Testis (tissue), 3 donors: Measurements from ENCODE around the gene CST9. TPM values are rescaled to one million over a fixed set of nuclear protein-coding genes. Genes with fewer than 3 reads are reported as not detected.

ENCODE experiments used
- DNase-seq: peaks from one replicate; pipeline ENCODE4 v3.0.0-alpha.2; 2019
- H3K27ac ChIP-seq, 2 donors: fragments of 200-600 bp; sonication (generic); one replicate each; pipeline ENCODE4 v1.5.1; 2019
- H3K27me3 ChIP-seq: fragments of 200-600 bp; sonication (generic); one replicate; pipeline ENCODE4 v1.5.1; 2019
- H3K36me3 ChIP-seq: fragments of 200-600 bp; sonication (generic); one replicate; pipeline ENCODE4 v1.5.1; 2017; ENCODE audit warnings: low read depth; ENCODE audit errors: missing control alignments
- H3K4me1 ChIP-seq: fragments of 200-600 bp; sonication (generic); one replicate; pipeline ENCODE4 v1.5.1; 2019
- H3K4me3 ChIP-seq, 2 donors: fragments of 200-600 bp; sonication (generic); one replicate each; pipeline ENCODE4 v1.5.1; 2017 to 2019
- H3K9me3 ChIP-seq: fragments of 200-600 bp; sonication (generic); one replicate; pipeline ENCODE4 v1.5.1; 2017
- POLR2A ChIP-seq: fragments of 450-650 bp; IDR thresholded peaks from one replicate; pipeline ENCODE4 v1.6.1; 2017; ENCODE audit warnings: antibody characterized with exemption, mild to moderate bottlenecking, moderate library complexity
- WGBS, 2 donors: methylation state at CpG; one replicate each; pipeline ENCODE4 v1.1.5; 2018; 5-methylcytosine and 5-hydroxymethylcytosine counted together
- intact Hi-C: fragments of 100-400 bp; cut with DNase I; formaldehyde crosslinking; loops from one replicate; pipeline ENCODE4 v1.15.1; 2023; ENCODE audit warnings: low total_unique reads
- polyA plus RNA-seq: library from polyadenylated mRNA; stranded (reverse); fragments of 350-450 nt; fragmentation: Illumina TruSeq; extraction: RNeasy Lipid Tissue Mini Kit (QIAGEN cat#74804); gene quantifications from one replicate; pipeline ENCODE4 v1.2.3, GENCODE V29; 2014; ENCODE audit warnings: low read depth, low replicate concordance; ENCODE audit not compliant: insufficient read depth
- total RNA-seq, 2 donors: library from RNA; depleted of rRNA; stranded (reverse); fragments of >200 nt; gene quantifications; one replicate each; pipeline ENCODE4 v1.2.3, GENCODE V29; 2016
- TF ChIP-seq, protein P1 (sequence below), 3 experiments: fragments of 450-650 bp in 2 of 3; fragments of 200-600 bp in 1 of 3; sonication (generic) in 1 of 3; IDR thresholded peaks; one replicate each; pipeline ENCODE4 v1.5.1; 2016 to 2019; ENCODE audit warnings: antibody characterized with exemption in 3 of 3, mild to moderate bottlenecking in 2 of 3, moderate library complexity in 1 of 3

The CST9 gene
- total and polyA plus RNA-seq, 3 donors from 2014 or later: 0.19 TPM; not detected in 2

DNA sequence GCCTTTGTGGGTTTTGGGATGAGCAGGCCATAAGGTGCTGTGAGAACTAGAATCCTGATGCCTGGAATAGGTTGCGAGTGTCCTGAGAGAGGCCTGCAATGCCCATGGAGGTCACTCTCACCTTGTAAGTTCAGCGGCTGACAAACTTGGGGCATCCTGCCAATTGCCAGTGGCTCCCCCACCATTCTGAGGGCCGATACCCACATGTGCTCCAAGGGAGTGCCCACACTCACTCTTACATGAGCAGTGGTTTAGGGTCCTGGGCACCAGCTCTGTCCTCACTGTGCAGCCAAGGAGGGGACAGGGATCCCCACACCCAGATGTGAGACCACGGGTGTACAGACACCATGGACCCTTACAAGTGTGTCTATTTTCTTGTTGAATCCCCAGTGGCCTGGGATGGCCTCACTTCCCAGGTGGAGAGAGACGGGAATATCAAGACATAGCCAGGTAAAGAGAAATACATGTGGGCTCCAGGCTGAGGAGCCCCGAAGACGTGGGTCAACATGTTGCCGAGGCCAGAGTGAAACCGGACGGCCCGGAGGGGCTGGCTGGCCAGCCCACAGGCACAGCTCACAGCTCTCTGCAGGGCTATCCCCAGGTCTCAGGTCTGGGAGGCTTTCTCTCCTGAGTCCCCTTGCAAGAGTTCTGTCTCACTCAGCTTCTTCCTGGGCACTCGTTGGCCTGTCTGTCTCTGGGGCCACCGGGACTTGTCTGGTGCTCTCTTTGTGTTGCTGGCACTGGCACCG is 2.0 kb upstream of the CST9 start:
- no peak for DNase-seq
- intact Hi-C loops: loop anchor here (10.0 kb wide), 1 partner anchor 163 kb away; no protein-coding TSS in a partner anchor
- H3K36me3 ChIP-seq: no peaks in the 10 kb centered on the region
- WGBS, 2 donors: 89 to 93% methylated on average over 9 to 14 of the region's 14 CpGs
- no peaks in the 10 kb centered on the region for H3K27me3 ChIP-seq
- H3K4me1 ChIP-seq: peaks cover 6% of the 10 kb centered on the region
- H3K9me3 ChIP-seq: no peaks in the 10 kb centered on the region
- H3K27ac ChIP-seq: no peak overlapping the region
- no peak for TF ChIP-seq POLR2A
- TF ChIP-seq, protein P1, sequence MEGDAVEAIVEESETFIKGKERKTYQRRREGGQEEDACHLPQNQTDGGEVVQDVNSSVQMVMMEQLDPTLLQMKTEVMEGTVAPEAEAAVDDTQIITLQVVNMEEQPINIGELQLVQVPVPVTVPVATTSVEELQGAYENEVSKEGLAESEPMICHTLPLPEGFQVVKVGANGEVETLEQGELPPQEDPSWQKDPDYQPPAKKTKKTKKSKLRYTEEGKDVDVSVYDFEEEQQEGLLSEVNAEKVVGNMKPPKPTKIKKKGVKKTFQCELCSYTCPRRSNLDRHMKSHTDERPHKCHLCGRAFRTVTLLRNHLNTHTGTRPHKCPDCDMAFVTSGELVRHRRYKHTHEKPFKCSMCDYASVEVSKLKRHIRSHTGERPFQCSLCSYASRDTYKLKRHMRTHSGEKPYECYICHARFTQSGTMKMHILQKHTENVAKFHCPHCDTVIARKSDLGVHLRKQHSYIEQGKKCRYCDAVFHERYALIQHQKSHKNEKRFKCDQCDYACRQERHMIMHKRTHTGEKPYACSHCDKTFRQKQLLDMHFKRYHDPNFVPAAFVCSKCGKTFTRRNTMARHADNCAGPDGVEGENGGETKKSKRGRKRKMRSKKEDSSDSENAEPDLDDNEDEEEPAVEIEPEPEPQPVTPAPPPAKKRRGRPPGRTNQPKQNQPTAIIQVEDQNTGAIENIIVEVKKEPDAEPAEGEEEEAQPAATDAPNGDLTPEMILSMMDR (IDR thresholded peaks at IDR 0.05): no peak
- no peak overlapping the region for H3K4me3 ChIP-seq

DNA sequence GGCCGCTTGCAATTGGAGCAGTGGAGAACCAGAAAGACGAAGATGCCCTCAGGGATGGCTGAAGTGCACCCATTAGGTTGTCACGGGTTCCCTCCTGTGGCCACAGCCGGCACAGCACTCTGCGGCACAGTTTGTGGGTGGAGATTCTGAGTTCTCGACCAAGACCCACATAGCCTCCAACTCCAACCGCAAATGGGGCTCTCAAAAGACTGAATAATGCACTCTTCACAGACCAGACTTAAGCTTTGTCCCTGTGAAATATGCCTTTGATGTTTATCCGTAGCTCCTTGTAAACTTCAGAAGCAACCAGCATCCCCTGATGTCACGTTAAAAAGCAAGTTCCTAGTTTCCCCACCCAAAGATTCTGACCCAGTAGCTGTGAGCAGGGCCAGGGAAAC is 934 bp upstream of the CST9 start:
- peaks cover 3% of the 10 kb centered on the region for H3K4me1 ChIP-seq
- 22 to 40% methylated on average over 3 to 9 of the region's 9 CpGs for WGBS, 2 donors
- TF ChIP-seq, protein P1 (IDR thresholded peaks at IDR 0.05): peak; percentile 73 to 84 (median 79)
- no peak for TF ChIP-seq POLR2A

GRCh38 chr20:23604306-23604705 is 1.4 kb downstream of the CST9 start:
- no peaks in the 10 kb centered on the region for H3K36me3 ChIP-seq
- no peak overlapping the region for H3K27ac ChIP-seq
- no peaks in the 10 kb centered on the region for H3K27me3 ChIP-seq
- H3K4me3 ChIP-seq: no peak overlapping the region
- peaks cover 3% of the 10 kb centered on the region for H3K4me1 ChIP-seq
- no peak for TF ChIP-seq POLR2A
- TF ChIP-seq, protein P1 (IDR thresholded peaks at IDR 0.05): no peak
- H3K9me3 ChIP-seq: no peaks in the 10 kb centered on the region
- intact Hi-C loops: loop anchor here (10.0 kb wide), 1 partner anchor 160 kb away; no protein-coding TSS in a partner anchor
- DNase-seq: no peak
- 88 to 92% methylated on average over 1 of the region's 1 CpG for WGBS, 2 donors

More for the DNA sequence above, 934 bp upstream of the CST9 start:
- Histone ChIP-seq H3K27me3 (no peaks in the 10 kb centered on the region), H3K27ac (no peak overlapping the region), H3K9me3 (no peaks in the 10 kb centered on the region), H3K4me3 (no peak overlapping the region), H3K36me3 (no peaks in the 10 kb centered on the region)
- DNase-seq: peak; percentile 88
- intact Hi-C loops: loop anchor here (10.0 kb wide), 1 partner anchor 162 kb away; no protein-coding TSS in a partner anchor

DNA sequence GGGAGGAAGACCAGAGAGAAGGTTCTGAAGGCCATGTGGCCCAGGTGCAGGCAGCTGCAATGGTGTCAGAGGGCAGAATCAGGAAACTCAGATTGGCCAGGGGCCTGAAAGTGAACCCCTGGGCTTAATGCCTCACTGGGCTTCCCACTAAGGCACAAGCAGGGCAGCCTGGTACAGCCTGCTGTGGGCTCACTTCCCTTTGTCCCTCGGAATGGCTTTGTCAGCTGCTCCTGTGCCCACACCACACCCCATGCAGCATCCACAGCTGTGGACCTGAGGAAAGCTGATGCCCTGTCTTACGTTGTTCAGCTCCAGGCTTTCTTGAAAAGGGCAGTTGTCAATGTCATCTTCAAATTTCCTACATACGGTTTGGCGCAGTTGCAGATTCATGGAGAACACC is 2.4 kb downstream of the CST9 start:
- TF ChIP-seq, protein P1 (IDR thresholded peaks at IDR 0.05): no peak
- TF ChIP-seq POLR2A: no peak
- H3K36me3 ChIP-seq: no peaks in the 10 kb centered on the region
- 98 to 100% methylated on average over 3 to 4 of the region's 4 CpGs for WGBS, 2 donors
- H3K4me3 ChIP-seq: no peak overlapping the region
- no peak overlapping the region for H3K27ac ChIP-seq
- intact Hi-C loops: loop anchor here (10.0 kb wide), 1 partner anchor 159 kb away; no protein-coding TSS in a partner anchor
- H3K4me1 ChIP-seq: peaks cover 3% of the 10 kb centered on the region
- H3K27me3 ChIP-seq: no peaks in the 10 kb centered on the region
- DNase-seq: no peak
- no peaks in the 10 kb centered on the region for H3K9me3 ChIP-seq
